Hepatocyte (in vitro differentiated cells): ENCODE results near the gene ALB.

ENCODE experiments used
- EZH2 ChIP-seq: fragments of 200-600 bp; sonication (generic); IDR thresholded peaks from 2 replicates; pipeline ENCODE4 v1.6.1; 2016; ENCODE audit warnings: antibody characterized with exemption, mild to moderate bottlenecking, borderline replicate concordance
- EZH2phosphoT487 ChIP-seq: fragments of 200-600 bp; sonication (generic); IDR thresholded peaks from one replicate; pipeline ENCODE4 v1.6.1; 2018; ENCODE audit warnings: antibody characterized with exemption, mild to moderate bottlenecking, low read depth, moderate library complexity; ENCODE audit not compliant: unreplicated experiment, severe bottlenecking

DNA sequence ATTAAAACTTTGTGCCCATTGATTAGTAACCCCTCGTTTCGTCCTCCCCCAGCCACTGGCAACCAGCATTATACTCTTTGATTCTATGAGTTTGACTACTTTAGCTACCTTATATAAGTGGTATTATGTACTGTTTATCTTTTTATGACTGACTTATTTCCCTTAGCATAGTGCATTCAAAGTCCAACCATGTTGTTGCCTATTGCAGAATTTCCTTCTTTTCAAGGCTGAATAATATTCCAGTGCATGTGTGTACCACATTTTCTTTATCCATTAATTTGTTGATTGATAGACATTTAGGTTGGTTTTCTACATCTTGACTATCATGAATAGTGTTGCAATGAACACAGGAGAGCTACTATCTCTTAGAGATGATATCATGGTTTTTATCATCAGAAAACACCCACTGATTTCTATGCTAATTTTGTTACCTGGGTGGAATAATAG, 3.2 kb downstream of the ALB start:
- TF ChIP-seq EZH2phosphoT487 (no peak), EZH2 (no peak)
